HG03378 (cell line): ENCODE results near the gene EPHB1.

Source experiments
- ATAC-seq: cut with Tn5 transposase; IDR thresholded peaks from one replicate; pipeline ENCODE4 v1.9.1; 2021; ENCODE audit warnings: mild to moderate bottlenecking, moderate library complexity; ENCODE audit not compliant: unreplicated experiment

EPHB1 gene

GRCh38 chr3:134840459-134840858, 45.4 kb downstream of the EPHB1 start:
- ATAC-seq = no peak

DNA sequence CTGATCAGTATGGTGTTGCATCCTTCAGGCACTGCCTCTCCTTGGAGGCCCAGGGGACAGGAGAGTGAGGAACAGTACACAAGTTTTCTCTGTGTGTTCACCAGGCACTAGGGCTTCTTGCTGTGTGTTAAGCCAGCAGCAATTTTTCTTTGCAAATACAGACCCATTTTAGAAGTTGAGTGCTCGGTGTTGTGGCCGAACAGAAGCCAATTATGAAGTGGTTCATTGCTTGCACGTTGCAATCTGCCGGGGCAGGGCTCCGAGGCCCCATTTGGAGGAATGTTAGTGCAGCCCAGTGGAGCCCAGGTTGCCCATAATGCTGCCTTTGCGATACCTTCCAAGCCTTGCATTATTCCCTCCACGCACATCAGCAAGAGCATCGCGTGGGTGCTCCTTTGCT, 51.0 kb downstream of the EPHB1 start:
- no peak for ATAC-seq

GRCh38 chr3:134846911-134847317, 51.9 kb downstream of the EPHB1 start:
- ATAC-seq = no peak

DNA sequence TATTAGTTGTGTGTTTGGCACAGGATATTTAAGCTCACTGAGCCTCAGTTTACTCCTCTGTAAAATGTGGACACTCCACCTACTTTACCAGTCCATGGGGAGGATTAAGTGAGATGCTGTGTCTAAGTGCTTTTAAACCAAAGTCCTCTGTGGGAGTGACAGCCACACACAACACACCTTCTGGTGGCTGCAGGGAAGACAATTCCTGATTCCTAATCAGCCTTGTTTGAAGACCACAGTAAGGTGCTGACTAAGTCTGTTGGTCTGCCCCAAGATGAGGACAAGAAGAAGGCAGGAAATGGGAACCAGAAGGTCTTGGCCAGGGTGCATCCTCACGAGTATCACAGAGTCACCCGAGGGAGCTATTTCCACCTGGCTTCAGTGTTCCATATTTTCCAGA, 52.3 kb downstream of the EPHB1 start:
- no peak for ATAC-seq

- ATAC-seq = no peak
Observed at GRCh38 chr3:134849561-134849960, 54.5 kb downstream of the EPHB1 start.

- no peak for ATAC-seq
Observed at GRCh38 chr3:134850761-134851160, 55.7 kb downstream of the EPHB1 start.

DNA sequence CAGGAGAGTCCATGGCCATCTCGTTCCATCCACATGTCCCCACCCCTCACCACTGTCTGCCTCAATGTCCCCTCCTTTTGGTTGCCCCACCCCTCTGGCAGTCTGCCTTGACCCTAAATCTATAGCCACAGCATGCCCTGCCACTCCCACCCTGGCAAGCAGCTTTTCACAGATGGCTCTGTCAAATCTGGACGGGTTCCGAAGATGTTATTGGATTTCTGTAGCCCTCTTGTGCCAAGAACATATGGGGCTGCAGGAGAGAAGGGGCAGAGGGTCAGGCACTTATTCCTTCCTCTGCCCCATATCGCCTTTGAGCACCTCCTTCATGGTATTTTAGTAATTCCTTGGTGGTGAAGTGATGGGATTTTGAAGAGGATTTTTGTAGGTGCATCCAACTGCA, 57.1 kb downstream of the EPHB1 start:
- ATAC-seq = no peak

DNA sequence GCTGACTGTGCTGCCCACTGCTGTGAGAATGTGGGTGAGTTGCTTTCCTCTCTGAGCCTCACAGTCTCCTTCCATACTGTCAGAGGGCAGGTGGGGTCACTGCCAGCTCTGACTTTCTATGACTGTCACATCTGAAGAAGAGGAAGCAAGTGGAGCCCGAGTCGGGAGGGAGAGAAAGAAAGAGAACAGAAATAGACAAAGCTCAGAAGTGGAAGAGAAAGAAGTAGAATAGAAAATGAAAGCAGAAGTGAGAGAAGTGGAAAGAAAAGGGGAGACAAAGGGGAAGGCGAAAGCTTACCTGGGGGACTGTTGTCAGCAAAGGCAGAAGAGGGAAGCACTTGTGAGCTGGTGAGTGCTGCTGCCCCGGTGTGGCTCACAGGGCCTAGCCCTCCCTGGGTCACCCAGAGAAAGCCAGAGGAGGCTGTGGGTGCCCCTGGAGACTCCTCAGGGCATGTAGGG, 57.9 kb downstream of the EPHB1 start:
- ATAC-seq = peak; percentile 98

- no peak for ATAC-seq
Observed at GRCh38 chr3:134854254-134854653, 59.2 kb downstream of the EPHB1 start.

DNA sequence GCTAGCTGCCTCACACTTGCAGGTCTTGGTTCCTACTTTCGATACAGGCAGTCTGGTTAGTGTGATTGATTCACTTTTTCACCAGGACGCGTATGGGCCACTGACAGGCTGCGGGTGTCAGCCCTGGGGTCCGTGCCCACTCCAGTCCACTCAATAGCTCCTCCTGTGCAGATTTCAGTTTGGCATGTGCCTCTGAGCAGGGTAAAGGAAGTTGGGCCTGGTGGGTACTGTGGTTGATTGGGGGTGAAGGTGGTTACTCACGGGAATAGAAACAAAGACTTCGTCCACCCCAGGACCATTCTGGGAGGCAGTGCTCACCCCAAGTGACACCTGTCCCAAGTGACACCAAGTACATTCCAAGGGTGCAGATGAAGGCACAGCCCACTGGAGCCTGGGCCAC, 62.3 kb downstream of the EPHB1 start:
- no peak for ATAC-seq

- ATAC-seq = no peak
Observed at GRCh38 chr3:134857776-134858362, 62.8 kb downstream of the EPHB1 start.

DNA sequence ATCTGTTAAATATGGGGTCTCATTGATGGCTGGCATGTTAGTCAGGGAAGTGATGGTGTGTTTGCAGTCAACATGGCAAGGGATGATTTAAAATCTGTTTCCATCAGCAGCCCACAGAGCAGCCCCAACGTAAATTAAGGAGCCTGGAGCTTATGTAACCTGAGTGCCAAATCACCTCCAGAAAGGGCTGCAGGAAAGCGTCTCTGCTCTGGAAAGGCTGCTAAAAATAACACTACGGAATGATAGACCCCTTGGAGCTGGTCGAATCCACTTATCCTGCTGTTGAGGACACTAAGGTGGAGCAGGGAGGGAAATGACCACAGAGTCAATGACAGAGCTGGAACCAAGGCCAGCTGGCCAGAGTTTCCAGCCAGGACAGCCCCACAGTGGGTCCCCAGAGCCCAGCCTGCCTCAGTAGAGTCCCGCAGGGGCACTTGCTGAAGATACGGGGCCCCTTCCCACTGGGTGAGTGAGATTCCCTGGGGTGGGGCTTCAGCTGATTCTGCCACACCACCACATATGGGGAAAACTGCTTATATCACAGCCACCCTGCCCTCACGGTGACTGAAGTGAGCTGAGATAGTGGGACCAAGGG, 63.5 kb downstream of the EPHB1 start:
- ATAC-seq = no peak

DNA sequence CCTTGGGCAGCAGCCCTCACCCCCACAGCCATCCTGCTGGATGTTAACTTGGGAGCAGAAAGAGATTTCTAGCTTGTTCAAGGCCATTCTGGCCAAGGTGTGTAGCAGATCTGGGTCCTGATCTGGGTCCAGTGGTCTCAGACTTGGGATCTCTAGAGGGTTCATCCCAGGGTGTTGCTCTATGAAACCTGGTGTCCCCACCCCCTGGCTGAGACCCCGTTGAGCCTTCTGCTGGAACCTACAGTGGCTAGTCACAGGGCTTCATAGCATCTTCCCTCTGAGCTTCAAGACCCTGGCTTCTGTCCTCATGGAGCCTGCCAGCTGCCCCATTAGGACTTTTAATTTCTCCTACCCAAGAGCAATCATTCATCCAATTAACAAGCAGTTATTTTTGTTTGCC, 64.3 kb downstream of the EPHB1 start:
- no peak for ATAC-seq

GRCh38 chr3:134860141-134860540, 65.1 kb downstream of the EPHB1 start:
- no peak for ATAC-seq

GRCh38 chr3:134863915-134864314, 68.9 kb downstream of the EPHB1 start:
- ATAC-seq = no peak

DNA sequence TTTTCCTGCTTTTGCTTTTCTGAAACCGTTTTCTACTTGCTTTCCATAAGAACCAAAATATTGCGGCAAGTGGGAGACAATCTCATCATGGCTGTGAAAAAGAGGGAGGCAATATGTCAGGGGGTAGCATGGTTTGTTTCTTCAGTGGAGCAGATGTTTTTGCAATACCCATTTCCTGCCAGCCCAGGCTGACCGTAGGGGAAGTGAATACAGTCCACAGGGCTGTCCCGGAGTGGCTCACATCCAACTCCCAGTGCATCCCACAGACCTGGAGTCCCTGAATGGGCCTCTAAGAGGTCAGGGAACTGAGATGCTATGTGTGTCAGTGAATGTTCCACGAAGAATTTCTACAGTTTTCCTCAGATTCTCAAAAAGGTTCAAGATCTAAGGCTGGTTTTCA, 69.6 kb downstream of the EPHB1 start:
- ATAC-seq = no peak

DNA sequence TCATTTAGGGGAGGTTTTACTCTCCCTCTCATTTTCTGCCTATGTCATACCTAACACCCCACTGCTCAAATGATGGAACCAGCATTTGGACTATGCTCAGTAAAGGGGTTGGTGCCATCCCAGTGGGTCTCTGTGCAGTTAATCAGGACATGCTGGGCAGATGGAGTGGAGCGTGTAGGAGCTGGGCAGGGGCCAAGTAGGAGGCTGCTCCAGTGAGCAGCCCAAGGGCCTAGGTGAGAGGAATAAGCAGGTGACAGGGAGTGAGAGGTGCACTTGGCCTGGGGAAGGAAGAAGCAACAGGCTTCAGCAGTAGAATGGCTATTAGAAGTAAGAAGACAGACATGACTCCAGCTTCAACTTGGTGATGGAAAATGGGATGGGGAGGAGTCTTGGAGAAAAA, 72.2 kb downstream of the EPHB1 start:
- ATAC-seq = no peak

DNA sequence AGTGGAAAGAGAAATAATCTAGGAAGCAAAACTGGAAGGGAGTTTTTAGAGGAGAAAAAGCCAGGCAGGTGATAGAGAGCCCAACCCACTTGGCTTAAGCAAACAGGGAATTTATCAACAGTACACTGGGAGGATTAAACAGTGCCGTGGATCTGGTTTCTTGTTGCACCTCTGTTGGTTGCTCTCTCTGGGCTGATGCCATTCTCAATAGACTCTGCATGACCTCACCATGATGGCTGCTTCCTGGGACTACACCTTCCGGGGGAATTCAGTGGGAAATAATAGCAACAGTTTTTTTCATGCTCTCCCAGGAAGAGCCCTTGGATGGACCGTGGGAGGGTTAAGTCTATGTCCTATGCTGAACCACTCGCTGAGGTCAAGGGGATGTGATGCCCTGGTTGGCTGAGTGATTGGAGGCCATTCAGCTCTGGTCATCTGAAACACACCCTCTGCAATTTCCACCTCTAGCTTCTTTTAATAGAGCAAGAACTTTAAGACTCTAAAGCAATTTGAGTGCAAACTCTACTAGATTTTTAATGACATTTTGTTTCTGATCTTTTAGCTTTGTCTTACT, 74.2 kb downstream of the EPHB1 start:
- no peak for ATAC-seq

DNA sequence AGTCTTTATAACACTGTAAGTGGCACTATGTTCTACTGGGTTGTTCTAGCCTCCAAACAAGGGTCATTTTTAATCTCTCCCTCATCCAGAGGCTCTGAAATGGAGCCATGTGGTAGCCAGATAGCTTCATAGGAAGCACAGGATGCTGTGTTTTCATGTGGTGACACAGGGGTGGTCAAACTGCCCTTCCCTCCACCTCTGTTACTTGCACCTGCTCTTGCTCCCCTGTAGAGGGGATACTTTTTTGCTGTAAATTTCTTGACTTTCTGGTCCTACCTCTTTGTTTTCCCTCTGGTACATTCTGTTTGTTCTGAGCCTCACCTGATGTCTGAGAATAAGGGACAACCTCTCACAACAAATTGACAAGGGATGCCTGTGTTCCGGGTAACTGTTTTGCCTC, 76.8 kb downstream of the EPHB1 start:
- no peak for ATAC-seq

DNA sequence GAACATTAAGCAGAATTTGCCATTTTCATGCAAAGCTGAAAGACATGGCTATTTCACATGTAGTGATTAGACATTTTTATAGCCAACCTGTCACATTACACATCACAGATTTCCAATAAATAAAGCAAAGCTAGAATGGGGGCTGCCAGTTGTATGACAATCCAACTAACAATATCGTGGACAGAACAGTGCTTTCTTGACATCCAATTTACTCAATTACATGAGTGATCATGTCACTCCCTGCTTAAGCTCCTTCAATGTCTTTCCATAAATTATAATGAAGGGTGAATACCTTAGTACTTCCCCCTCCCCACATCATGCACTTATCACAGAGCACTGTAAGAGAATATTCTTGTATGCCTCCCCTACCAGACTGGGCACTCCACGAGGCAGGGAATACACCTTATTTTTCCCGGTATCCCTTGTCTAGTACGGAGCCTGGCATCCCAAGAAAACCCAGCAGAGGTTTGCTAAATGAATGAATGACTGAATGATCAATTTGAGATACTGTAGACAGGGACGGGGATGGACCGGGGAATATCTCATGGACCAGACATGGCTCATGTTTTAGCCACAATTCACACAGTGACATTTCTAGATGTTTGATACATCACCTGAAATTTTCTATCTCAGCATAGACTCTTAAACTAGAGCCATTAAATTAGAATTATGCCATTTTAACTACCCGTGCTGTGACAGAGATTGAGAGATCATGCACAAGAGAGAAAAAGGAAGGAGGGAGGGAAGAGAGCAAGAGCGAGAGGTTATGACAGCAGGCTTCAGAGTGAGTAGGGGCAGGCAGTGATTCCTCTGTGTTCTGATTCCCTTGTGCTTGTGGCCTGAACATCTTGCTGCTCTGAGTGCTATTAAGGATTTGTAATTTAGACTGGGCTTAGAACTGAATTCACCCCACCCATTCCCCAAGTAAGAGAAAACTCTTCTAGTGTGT, 77.7 kb downstream of the EPHB1 start:
- no peak for ATAC-seq

DNA sequence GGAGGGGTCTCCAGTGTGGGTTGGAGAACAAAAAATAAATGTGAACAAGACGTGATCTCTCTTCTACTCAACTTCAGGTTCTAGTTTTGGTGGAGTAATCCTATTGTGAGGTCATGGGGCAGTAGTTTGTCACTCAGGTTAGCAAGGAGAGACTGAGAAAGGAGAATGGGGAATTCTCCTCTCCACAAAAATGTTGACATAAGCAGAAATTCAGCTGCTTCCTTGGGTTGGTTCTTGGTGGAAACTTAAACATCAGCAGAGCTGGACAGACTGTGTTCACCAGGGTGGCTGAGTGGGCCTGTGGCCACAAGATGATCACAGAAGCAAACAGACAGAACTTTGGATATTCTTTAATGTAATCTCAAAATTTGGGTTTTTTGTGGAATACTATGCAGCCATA, 78.7 kb downstream of the EPHB1 start:
- ATAC-seq = no peak
